GM19452 (cell line): ENCODE data around the gene SPPL2C.

Experiments used
- ATAC-seq: cut with Tn5 transposase; IDR thresholded peaks from one replicate; pipeline ENCODE4 v1.9.1; 2021; ENCODE audit not compliant: unreplicated experiment

Gene SPPL2C

GRCh38 chr17:45844695-45845375 is at the start of gene SPPL2C:
TSS of gene SPPL2C (plus strand) at chr17:45844881. CDS start at chr17:45844907, 26 bp downstream.
- no peak for ATAC-seq

- ATAC-seq, result no peak
These were observed 43.9 kb upstream of the SPPL2C start for GRCh38 chr17:45800816-45801215.

GRCh38 chr17:45801421-45801820 is 43.3 kb upstream of the SPPL2C start:
- ATAC-seq, result no peak

GRCh38 chr17:45808845-45809244 is 35.8 kb upstream of the SPPL2C start:
- ATAC-seq, result no peak

- no peak for ATAC-seq
These were observed 35.2 kb upstream of the SPPL2C start for GRCh38 chr17:45809499-45809898.

GRCh38 chr17:45812102-45812501 is 32.6 kb upstream of the SPPL2C start:
- ATAC-seq, result no peak

- ATAC-seq, result no peak
These were observed 31.5 kb upstream of the SPPL2C start for GRCh38 chr17:45813048-45813725.

GRCh38 chr17:45814622-45815606 is 29.8 kb upstream of the SPPL2C start:
- ATAC-seq, result no peak

- ATAC-seq, result no peak
These were observed 28.9 kb upstream of the SPPL2C start for GRCh38 chr17:45815752-45816151.

GRCh38 chr17:45818041-45818440 is 26.6 kb upstream of the SPPL2C start:
- ATAC-seq, result no peak

GRCh38 chr17:45818699-45819098 is 26.0 kb upstream of the SPPL2C start:
- ATAC-seq, result no peak

- ATAC-seq, result no peak
These were observed 25.0 kb upstream of the SPPL2C start for GRCh38 chr17:45819632-45820031.

GRCh38 chr17:45820052-45820780 is 24.5 kb upstream of the SPPL2C start:
- no peak for ATAC-seq

- ATAC-seq, result no peak
These were observed 23.5 kb upstream of the SPPL2C start for GRCh38 chr17:45821147-45821546.

- ATAC-seq, result no peak
These were observed 21.1 kb upstream of the SPPL2C start for GRCh38 chr17:45823598-45823997.

- ATAC-seq, result no peak
These were observed 20.2 kb upstream of the SPPL2C start for GRCh38 chr17:45824475-45824874.

GRCh38 chr17:45824901-45825492 is 19.7 kb upstream of the SPPL2C start:
- ATAC-seq, result no peak

- ATAC-seq, result no peak
These were observed 18.9 kb upstream of the SPPL2C start for GRCh38 chr17:45825792-45826191.

- ATAC-seq, result no peak
These were observed 17.6 kb upstream of the SPPL2C start for GRCh38 chr17:45826919-45827588.

- no peak for ATAC-seq
These were observed 16.5 kb upstream of the SPPL2C start for GRCh38 chr17:45828171-45828570.
